GM12873 (cell line): ENCODE measurements around the gene DAG1.

ENCODE experiments used
- TF ChIP-seq, protein P1 (sequence below): IDR thresholded peaks from 2 replicates; pipeline ENCODE4 v1.5.1; 2012; ENCODE audit warnings: low read depth, mild to moderate bottlenecking, moderate library complexity, low read length, control low read depth; ENCODE audit not compliant: insufficient read depth; ENCODE audit errors: missing control alignments

DAG1 gene

DNA sequence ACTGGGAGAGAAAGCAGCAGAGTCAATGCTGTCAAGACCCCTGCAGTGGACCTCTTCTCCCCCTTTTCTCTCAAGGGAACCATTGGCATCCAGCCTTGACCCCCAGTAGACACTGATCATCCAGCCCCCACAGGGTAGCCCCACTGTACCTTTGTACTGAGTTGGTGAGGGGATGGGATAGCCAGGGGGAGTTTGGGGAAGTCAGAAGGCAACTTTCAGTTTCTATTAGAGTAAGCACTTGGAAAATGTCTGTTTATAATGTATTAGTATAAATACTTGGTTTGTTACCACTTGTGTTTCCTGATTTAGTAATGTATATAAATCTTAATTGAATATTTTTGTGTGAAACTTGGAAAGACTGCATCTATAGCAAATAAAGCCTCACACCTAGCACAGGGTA is 25.0 kb downstream of the DAG1 start:
- TF ChIP-seq, protein P1, sequence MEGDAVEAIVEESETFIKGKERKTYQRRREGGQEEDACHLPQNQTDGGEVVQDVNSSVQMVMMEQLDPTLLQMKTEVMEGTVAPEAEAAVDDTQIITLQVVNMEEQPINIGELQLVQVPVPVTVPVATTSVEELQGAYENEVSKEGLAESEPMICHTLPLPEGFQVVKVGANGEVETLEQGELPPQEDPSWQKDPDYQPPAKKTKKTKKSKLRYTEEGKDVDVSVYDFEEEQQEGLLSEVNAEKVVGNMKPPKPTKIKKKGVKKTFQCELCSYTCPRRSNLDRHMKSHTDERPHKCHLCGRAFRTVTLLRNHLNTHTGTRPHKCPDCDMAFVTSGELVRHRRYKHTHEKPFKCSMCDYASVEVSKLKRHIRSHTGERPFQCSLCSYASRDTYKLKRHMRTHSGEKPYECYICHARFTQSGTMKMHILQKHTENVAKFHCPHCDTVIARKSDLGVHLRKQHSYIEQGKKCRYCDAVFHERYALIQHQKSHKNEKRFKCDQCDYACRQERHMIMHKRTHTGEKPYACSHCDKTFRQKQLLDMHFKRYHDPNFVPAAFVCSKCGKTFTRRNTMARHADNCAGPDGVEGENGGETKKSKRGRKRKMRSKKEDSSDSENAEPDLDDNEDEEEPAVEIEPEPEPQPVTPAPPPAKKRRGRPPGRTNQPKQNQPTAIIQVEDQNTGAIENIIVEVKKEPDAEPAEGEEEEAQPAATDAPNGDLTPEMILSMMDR = no peak

DNA sequence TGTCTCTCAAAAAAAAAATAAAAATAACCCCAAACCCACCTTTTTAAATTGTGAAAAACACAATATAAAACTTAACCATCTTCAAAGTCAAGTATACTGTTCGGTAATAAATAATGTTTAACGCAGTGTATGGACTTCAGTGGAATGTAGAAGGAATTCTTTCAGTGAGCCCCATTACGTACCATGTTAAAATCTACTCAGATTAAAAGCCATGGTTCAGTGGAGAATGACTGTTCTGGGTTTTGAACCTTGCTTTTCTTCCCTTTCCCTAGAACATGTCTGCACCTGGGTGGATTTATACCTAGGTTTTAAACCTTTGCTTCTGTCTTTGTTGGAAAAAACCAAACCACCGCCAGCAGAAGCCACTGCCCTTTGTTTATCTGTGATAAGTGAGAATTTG is 27.5 kb downstream of the DAG1 start:
- TF ChIP-seq, protein P1 = no peak

DNA sequence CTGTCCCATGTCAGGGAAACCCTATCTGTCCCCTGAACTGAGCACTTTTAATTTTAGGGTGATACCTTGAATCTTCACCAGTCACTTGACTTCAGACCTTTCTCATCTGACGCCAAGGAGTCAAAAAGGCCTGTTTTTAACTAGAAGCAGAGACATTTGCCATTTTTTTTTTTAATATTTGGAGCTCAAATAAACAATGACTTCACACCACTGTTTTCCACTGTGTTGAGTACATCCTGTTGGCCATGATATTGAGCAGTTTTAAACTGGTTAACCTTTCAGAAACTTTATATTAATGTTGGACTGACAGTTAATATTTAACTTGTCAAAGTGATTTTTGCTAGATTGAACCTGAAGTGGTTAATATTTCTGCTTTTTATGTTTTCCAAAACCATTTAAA is 28.2 kb downstream of the DAG1 start:
- TF ChIP-seq, protein P1 = no peak

DNA sequence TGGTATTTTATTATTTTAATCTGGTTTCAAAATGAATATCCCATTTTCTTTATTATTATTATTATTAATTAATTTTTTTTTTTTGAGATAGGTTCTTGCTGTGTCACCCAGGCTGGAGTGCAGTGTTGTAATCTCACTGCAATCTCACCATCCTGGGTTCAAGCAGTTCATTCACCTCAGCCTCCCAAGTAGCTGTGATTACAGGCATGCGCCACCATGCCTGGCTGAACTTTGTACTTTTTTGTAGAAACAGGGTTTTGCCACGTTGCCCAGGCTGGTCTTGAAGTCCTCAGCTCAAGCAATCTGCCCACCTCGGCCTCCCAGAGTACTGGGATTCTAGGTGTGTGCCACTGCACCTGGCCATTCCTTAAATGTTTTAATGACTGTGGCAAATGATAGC is 28.6 kb downstream of the DAG1 start:
- TF ChIP-seq, protein P1 = no peak

DNA sequence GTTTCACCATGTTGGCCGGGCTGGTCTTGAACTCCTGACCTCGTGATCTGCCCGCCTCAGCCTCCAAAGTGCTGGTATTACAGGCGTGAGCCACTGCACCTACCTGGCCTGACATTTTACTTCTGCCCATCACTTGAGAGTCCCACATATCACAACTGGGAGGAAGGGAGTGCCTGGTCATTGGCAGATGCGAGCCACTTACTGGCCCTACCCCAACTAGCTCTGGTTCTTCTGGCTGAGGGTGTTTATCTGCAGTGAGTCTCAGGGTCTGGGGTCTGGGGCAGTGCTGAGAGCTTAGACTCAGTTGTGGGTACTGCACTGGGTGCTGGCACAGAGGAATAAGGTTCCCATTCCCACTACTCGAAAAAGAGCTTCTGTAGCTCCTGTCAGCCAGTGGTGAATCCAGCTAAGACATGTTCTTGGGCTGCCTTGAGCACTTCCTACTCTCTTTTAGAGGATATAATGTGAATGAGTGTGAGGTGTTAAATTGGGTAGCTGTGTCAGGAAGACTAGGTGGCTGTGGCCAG is 30.2 kb downstream of the DAG1 start:
- TF ChIP-seq, protein P1 = no peak

DNA sequence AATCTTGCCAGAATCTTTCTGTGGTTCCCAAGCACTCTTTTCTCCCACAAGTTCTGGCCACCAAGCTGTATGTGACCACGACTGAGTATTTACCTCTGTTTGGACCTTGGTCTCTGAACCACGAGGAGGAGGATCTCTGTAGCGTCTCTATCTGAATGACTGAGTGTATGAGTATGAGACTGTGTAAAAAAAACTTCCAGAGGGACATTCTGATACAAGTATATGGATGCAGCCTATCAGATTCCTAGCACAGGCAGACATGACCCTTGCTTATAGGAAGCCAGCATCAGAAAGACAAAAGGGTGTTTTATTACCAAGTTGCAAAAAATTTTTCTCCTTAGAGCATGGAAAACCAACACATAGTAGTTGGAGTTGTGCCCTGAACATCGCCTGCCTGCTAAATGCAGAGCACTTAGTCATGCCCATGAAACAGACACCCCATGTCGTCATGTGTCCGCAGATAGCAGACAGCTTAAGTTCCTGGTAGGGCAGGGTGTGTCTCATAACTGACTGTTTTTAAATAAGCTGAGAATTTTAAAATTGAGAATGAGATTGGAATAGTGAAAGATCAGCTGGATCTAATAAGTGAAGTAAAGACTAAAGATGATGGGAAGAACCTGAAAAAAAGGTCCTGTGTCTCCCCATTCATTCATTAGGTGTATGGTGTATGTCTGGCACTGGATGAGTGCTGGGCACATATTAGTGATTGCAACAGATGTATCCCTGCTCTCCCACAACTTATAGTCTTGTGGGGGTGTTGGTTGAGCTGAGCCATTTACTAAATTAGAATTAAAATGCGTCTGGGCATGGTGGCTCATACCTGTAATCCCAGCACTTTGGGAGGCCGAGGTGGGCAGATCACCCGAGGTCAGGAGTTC is 30.9 kb downstream of the DAG1 start:
- TF ChIP-seq, protein P1 = no peak

DNA sequence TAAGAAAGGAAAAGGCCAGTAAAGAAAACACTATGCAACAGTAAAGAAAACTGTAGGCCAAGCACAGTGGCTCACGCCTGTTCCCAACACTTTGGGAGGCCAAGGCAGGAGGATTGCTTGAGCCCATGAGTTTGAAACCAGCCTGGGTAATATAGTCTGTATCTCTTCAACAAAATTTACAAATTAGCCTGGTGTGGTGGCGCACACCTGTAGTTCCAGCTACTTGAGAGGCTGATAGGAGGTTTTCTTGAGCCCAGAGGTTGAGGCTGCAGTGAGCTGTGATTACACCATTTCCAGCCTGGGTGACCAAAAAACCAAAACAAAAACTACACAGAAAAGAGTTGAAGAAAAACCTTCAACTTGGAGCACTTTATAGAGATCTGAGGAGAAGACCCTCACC is 31.8 kb downstream of the DAG1 start:
- TF ChIP-seq, protein P1 = no peak
